OCI-LY1 (cell line): ENCODE measurements around the gene SEL1L3.

ENCODE experiments used
- H2AFZ ChIP-seq: fragments of 200-600 bp; sonication (generic), shearing (Covaris generic); 2 replicates; pipeline ENCODE4 v1.6.0; 2014; ENCODE audit warnings: antibody characterized with exemption, mild to moderate bottlenecking, low read length
- H3F3A ChIP-seq: fragments of 200-600 bp; sonication (generic), shearing (Covaris generic); 2 replicates; pipeline ENCODE4 v1.6.0; 2014; ENCODE audit warnings: mild to moderate bottlenecking, antibody characterized with exemption, low read length, moderate library complexity; ENCODE audit not compliant: insufficient read depth
- H3K27ac ChIP-seq: fragments of 200-600 bp; sonication (generic); 2 replicates; pipeline ENCODE4 v1.5.1; 2014; ENCODE audit warnings: low read length, mixed run types, mild to moderate bottlenecking, low read depth; ENCODE audit not compliant: poor library complexity, severe bottlenecking
- H3K27me3 ChIP-seq: fragments of 200-600 bp; sonication (generic); 2 replicates; pipeline ENCODE4 v1.6.0; 2014; ENCODE audit warnings: antibody characterized with exemption, mild to moderate bottlenecking, low read length, moderate library complexity; ENCODE audit not compliant: insufficient read depth
- H3K36me3 ChIP-seq: fragments of 200-600 bp; sonication (generic); 2 replicates; pipeline ENCODE4 v1.6.1; 2014; ENCODE audit warnings: mild to moderate bottlenecking, antibody characterized with exemption, low read length, moderate library complexity, mixed read lengths; ENCODE audit not compliant: insufficient read depth
- H3K4me1 ChIP-seq: fragments of 200-600 bp; sonication (generic); 2 replicates; pipeline ENCODE4 v1.5.1; 2014; ENCODE audit warnings: mild to moderate bottlenecking, low read length, moderate library complexity; ENCODE audit not compliant: insufficient read depth, severe bottlenecking
- H3K4me2 ChIP-seq: fragments of 200-600 bp; sonication (generic), shearing (Covaris generic); 2 replicates; pipeline ENCODE4 v1.6.1; 2014; ENCODE audit warnings: low read length
- H3K4me3 ChIP-seq: fragments of 200-600 bp; sonication (generic); 2 replicates; pipeline ENCODE4 v1.5.1; 2014; ENCODE audit warnings: low read length, low read depth, mild to moderate bottlenecking, mixed read lengths; ENCODE audit not compliant: poor library complexity, severe bottlenecking
- H3K79me2 ChIP-seq: fragments of 200-600 bp; shearing (Covaris generic); 2 replicates; pipeline ENCODE4 v1.6.1; 2016; ENCODE audit warnings: mixed run types, low read length, mixed read lengths; ENCODE audit not compliant: insufficient read depth
- H3K9ac ChIP-seq: fragments of 200-600 bp; sonication (generic), shearing (Covaris generic); 2 replicates; pipeline ENCODE4 v1.6.1; 2014; ENCODE audit warnings: mild to moderate bottlenecking, low read length, mixed read lengths
- H3K9me2 ChIP-seq: fragments of 200-600 bp; sonication (generic), shearing (Covaris generic); 2 replicates; pipeline ENCODE4 v1.6.1; 2014; ENCODE audit warnings: low read depth, mild to moderate bottlenecking, low read length, mixed read lengths
- H3K9me3 ChIP-seq: fragments of 200-600 bp; shearing (Covaris generic); 2 replicates; pipeline ENCODE4 v1.6.1; 2014; ENCODE audit warnings: low read length, mixed read lengths
- H4K20me1 ChIP-seq: fragments of 200-600 bp; sonication (generic), shearing (Covaris generic); 2 replicates; pipeline ENCODE4 v1.6.0; 2016; ENCODE audit warnings: mild to moderate bottlenecking, low read length; ENCODE audit not compliant: insufficient read depth
- EZH2 ChIP-seq: fragments of 200-600 bp; sonication (generic), shearing (Covaris generic); IDR thresholded peaks from 2 replicates; pipeline ENCODE4 v1.8.0; 2017; ENCODE audit warnings: borderline replicate concordance, mixed run types, mild to moderate bottlenecking, antibody characterized with exemption, low read length, moderate library complexity, mixed read lengths
- TF ChIP-seq, protein P1 (sequence below): fragments of 200-600 bp; sonication (generic), shearing (Covaris generic); IDR thresholded peaks from 2 replicates; pipeline ENCODE4 v1.5.1; 2017; ENCODE audit warnings: mild to moderate bottlenecking, antibody characterized with exemption, low read length, moderate library complexity, mixed read lengths

SEL1L3 gene

DNA sequence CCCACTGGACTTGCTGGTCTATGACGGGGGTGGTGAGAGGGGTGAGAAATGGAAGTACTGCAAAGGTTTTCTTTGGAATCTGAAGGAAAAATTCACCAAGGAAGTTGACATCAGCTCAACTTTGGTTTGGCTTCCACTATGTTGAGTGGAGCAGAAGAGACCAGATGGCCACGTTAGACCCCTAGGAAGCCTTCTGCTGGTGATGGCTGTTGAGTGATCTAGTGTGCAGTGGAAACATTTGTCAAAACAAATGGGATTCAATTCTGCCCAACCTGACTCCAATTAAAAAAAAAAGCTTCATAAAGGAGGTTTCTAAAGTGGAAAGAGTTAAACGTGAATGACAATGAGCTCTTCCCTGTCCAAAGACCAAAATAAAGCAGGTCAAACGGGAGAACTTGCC lies 25.7 kb downstream of the SEL1L3 start:
- Histone ChIP-seq H3K9me2 (no peaks in the 10 kb centered on the region), H4K20me1 (no peaks in the 10 kb centered on the region), H3K4me2 (no peak overlapping the region), H3K4me1 (no peaks in the 10 kb centered on the region), H3K27ac (no peak overlapping the region), H3K9ac (no peak overlapping the region), H3F3A (no peaks in the 10 kb centered on the region), H2AFZ (no peak overlapping the region), H3K27me3 (no peaks in the 10 kb centered on the region), H3K79me2 (peaks cover 64% of the 10 kb centered on the region), H3K4me3 (no peak overlapping the region), H3K36me3 (peaks cover 82% of the 10 kb centered on the region), H3K9me3 (no peaks in the 10 kb centered on the region)
- TF ChIP-seq, protein P1, sequence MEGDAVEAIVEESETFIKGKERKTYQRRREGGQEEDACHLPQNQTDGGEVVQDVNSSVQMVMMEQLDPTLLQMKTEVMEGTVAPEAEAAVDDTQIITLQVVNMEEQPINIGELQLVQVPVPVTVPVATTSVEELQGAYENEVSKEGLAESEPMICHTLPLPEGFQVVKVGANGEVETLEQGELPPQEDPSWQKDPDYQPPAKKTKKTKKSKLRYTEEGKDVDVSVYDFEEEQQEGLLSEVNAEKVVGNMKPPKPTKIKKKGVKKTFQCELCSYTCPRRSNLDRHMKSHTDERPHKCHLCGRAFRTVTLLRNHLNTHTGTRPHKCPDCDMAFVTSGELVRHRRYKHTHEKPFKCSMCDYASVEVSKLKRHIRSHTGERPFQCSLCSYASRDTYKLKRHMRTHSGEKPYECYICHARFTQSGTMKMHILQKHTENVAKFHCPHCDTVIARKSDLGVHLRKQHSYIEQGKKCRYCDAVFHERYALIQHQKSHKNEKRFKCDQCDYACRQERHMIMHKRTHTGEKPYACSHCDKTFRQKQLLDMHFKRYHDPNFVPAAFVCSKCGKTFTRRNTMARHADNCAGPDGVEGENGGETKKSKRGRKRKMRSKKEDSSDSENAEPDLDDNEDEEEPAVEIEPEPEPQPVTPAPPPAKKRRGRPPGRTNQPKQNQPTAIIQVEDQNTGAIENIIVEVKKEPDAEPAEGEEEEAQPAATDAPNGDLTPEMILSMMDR = no peak
- no peak for TF ChIP-seq EZH2

- TF ChIP-seq, protein P1 = no peak
- no peak for TF ChIP-seq EZH2
- H3K79me2 ChIP-seq = peaks cover 50% of the 10 kb centered on the region
- no peaks in the 10 kb centered on the region for H3K9me2 ChIP-seq
- H3F3A ChIP-seq = no peaks in the 10 kb centered on the region
- H3K27me3 ChIP-seq = no peaks in the 10 kb centered on the region
- H4K20me1 ChIP-seq = no peaks in the 10 kb centered on the region
- peaks cover 87% of the 10 kb centered on the region for H3K36me3 ChIP-seq
- no peak overlapping the region for H3K27ac ChIP-seq
- no peak overlapping the region for H3K4me2 ChIP-seq
- no peak overlapping the region for H2AFZ ChIP-seq
- H3K9me3 ChIP-seq = no peaks in the 10 kb centered on the region
- no peaks in the 10 kb centered on the region for H3K4me1 ChIP-seq
- no peak overlapping the region for H3K4me3 ChIP-seq
- no peak overlapping the region for H3K9ac ChIP-seq
Observed at GRCh38 chr4:25835384-25835783, 27.4 kb downstream of the SEL1L3 start.

- TF ChIP-seq EZH2 = no peak
- TF ChIP-seq, protein P1 = no peak
- Histone ChIP-seq H3K4me3 (no peak overlapping the region), H3K4me1 (no peaks in the 10 kb centered on the region), H4K20me1 (no peaks in the 10 kb centered on the region), H3K9ac (no peak overlapping the region), H3K27ac (no peak overlapping the region), H3K9me3 (no peaks in the 10 kb centered on the region), H3K79me2 (peaks cover 41% of the 10 kb centered on the region), H3K4me2 (no peak overlapping the region), H2AFZ (no peak overlapping the region), H3K9me2 (no peaks in the 10 kb centered on the region), H3K27me3 (no peaks in the 10 kb centered on the region), H3F3A (no peaks in the 10 kb centered on the region), H3K36me3 (peaks cover 87% of the 10 kb centered on the region)
Observed at GRCh38 chr4:25834411-25835107, 28.2 kb downstream of the SEL1L3 start.
